Measurements from ENCODE around the gene TRMT61B. TPM values are rescaled to one million over a fixed set of nuclear protein-coding genes. Genes with fewer than 3 reads are reported as not detected.
A peak's percentile ranks its signal among the peaks of the same experiment; 100 is the strongest.

Gene TRMT61B
- polyA plus RNA-seq, 3 donors = 6.7 to 10.2 (median 8.1) TPM

DNA sequence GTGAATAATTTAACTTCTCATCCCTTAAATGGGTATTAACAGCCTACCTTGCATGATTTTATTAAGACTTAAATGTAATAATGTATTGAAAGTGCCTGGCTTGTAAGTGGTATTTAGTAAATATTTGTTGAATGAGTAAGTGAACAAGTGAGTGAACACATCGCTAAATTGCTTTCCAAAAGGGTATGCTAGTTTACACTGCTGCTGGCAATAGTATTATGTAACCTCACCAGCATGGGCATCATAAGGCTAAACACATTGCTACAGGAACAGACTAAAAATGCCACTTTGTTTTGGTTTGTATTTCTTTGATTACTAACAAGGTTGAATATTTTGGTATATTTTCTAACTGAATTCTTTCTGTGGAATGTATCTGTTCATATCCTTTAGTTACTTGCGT lies 34.2 kb upstream of the TRMT61B start:
- whole genome bisulfite sequencing (ENCODE audit: insufficient coverage) = no CpG with 5 or more reads among the region's 2 CpGs

DNA sequence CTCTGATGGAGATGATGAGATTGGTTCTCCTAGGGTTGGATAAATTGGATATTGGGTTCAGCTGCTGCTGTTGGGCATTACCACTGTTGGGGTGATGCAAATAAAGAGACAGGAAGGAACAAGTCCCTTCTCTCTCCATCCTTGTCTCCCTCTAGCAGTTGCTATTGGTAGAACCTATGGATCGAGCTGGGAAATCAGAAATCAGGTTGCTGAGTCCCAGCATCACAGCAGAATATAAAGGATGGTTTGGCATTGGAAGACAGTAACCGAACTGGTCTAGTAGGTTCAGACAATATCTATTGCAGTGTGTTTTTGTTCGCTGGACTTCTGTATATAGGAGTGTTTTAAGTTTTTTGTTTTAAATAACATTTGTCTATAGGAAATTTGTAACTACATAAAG lies 32.5 kb upstream of the TRMT61B start:
- Histone ChIP-seq H3K4me2 (replicated peaks; ENCODE audit: extremely low read depth, low read length, poor library complexity, severe bottlenecking) (no peak overlapping the region), H3K9ac (ENCODE audit: insufficient read depth, low read length, poor library complexity, severe bottlenecking) (no peak overlapping the region), H3K27ac (ENCODE audit: low read depth in 1 of 2, low read length in 2 of 2) (peak overlapping the region in 1 of 2 donors; percentile 32), H3K27me3 (ENCODE audit: control insufficient read depth in 2 of 2, insufficient read depth in 2 of 2, low read length in 2 of 2) (no peaks in the 10 kb centered on the region), H3K9me3 (replicated peaks in 1 of 2; ENCODE audit: control insufficient read depth in 1 of 2, insufficient read depth in 1 of 2, low read length in 2 of 2) (no peaks in the 10 kb centered on the region), H3K4me3 (replicated peaks in 1 of 3; ENCODE audit: low read depth in 2 of 3, low read length in 3 of 3) (no peak overlapping the region), H3K79me2 (ENCODE audit: insufficient read depth, low read length) (peaks cover 91% of the 10 kb centered on the region), H3K36me3 (replicated peaks in 1 of 2; ENCODE audit: control insufficient read depth in 1 of 2, insufficient read depth in 2 of 2, low read length in 2 of 2) (peaks cover 47 to 60% of the 10 kb centered on the region in 2 donors), H2AFZ (ENCODE audit: insufficient read depth, low read depth, low read length, poor library complexity, severe bottlenecking) (no peak overlapping the region), H4K20me1 (ENCODE audit: insufficient read depth, low read length) (peaks cover 87% of the 10 kb centered on the region), H3K4me1 (ENCODE audit: control insufficient read depth in 1 of 2, insufficient read depth in 2 of 2, low read length in 2 of 2) (peaks cover 2 to 18% of the 10 kb centered on the region in 2 donors)
- no peak for TF ChIP-seq CTCF (IDR thresholded peaks at IDR 0.05)
- no peak overlapping the region for H3K4me3 Mint-ChIP-seq
- H3K36me3 Mint-ChIP-seq = peaks cover 38 to 46% of the 10 kb centered on the region in 2 donors
- WGBS (ENCODE audit: insufficient coverage) = 100% methylated on average over 1 of the region's 3 CpGs
- H3K9me3 Mint-ChIP-seq = no peaks in the 10 kb centered on the region
- peak overlapping the region in 2 of 7 donors; percentile 7 to 30 for H3K27ac Mint-ChIP-seq
- H3K27me3 Mint-ChIP-seq (ENCODE audit: low read depth in 3 of 3) = no peaks in the 10 kb centered on the region
- intact Hi-C loops (cut with micrococcal nuclease) = no loop called here
- no peak for DNase-seq
- peaks cover 23% of the 10 kb centered on the region for H3K4me1 Mint-ChIP-seq

More for the DNA sequence above, 34.2 kb upstream of the TRMT61B start:
- intact Hi-C loops (cut with micrococcal nuclease) = no loop called here
- Histone ChIP-seq H3K9me3 (replicated peaks in 1 of 2; ENCODE audit: control insufficient read depth in 1 of 2, insufficient read depth in 1 of 2, low read length in 2 of 2) (no peaks in the 10 kb centered on the region), H4K20me1 (ENCODE audit: insufficient read depth, low read length) (peaks cover 75% of the 10 kb centered on the region), H2AFZ (ENCODE audit: insufficient read depth, low read depth, low read length, poor library complexity, severe bottlenecking) (no peak overlapping the region), H3K4me1 (ENCODE audit: control insufficient read depth in 1 of 2, insufficient read depth in 2 of 2, low read length in 2 of 2) (peaks cover 0 to 9% of the 10 kb centered on the region in 2 donors), H3K4me3 (replicated peaks in 1 of 3; ENCODE audit: low read depth in 2 of 3, low read length in 3 of 3) (no peak overlapping the region), H3K4me2 (replicated peaks; ENCODE audit: extremely low read depth, low read length, poor library complexity, severe bottlenecking) (no peak overlapping the region), H3K27me3 (ENCODE audit: control insufficient read depth in 2 of 2, insufficient read depth in 2 of 2, low read length in 2 of 2) (no peaks in the 10 kb centered on the region), H3K9ac (ENCODE audit: insufficient read depth, low read length, poor library complexity, severe bottlenecking) (no peak overlapping the region), H3K79me2 (ENCODE audit: insufficient read depth, low read length) (peaks cover 84% of the 10 kb centered on the region), H3K27ac (ENCODE audit: low read depth in 1 of 2, low read length in 2 of 2) (no peak overlapping the region), H3K36me3 (replicated peaks in 1 of 2; ENCODE audit: control insufficient read depth in 1 of 2, insufficient read depth in 2 of 2, low read length in 2 of 2) (peaks cover 61 to 77% of the 10 kb centered on the region in 2 donors)
- no peak overlapping the region for H3K4me3 Mint-ChIP-seq
- TF ChIP-seq CTCF (IDR thresholded peaks at IDR 0.05) = no peak
- no peak for DNase-seq
- peak overlapping the region in 2 of 7 donors; percentile 17 to 31 for H3K27ac Mint-ChIP-seq
- H3K36me3 Mint-ChIP-seq = peaks cover 55 to 63% of the 10 kb centered on the region in 2 donors
- H3K9me3 Mint-ChIP-seq = no peaks in the 10 kb centered on the region
- H3K4me1 Mint-ChIP-seq = peaks cover 10% of the 10 kb centered on the region
- H3K27me3 Mint-ChIP-seq (ENCODE audit: low read depth in 3 of 3) = no peaks in the 10 kb centered on the region
